Trophoblast cell (in vitro differentiated cells and primary cell): ENCODE measurements around the gene VAPB.

Source experiments
- DNase-seq, 2 donors: peaks; one replicate each; pipeline ENCODE4 v3.0.0-alpha.2; 2016
- H2AFZ ChIP-seq: 2 replicates; pipeline ENCODE4 v1.6.1; 2013; ENCODE audit warnings: low read length, moderate library complexity, mild to moderate bottlenecking; ENCODE audit not compliant: insufficient read depth, poor library complexity
- H2AK5ac ChIP-seq: 2 replicates; pipeline ENCODE4 v1.6.1; 2013; ENCODE audit warnings: mild to moderate bottlenecking, low read length
- H2BK120ac ChIP-seq: 2 replicates; pipeline ENCODE4 v1.6.1; 2013; ENCODE audit warnings: low read length, mild to moderate bottlenecking, moderate library complexity; ENCODE audit not compliant: insufficient read depth, poor library complexity
- H2BK12ac ChIP-seq: 2 replicates; pipeline ENCODE4 v1.6.1; 2013; ENCODE audit warnings: mild to moderate bottlenecking, low read length, moderate library complexity
- H2BK5ac ChIP-seq: 2 replicates; pipeline ENCODE4 v1.6.1; 2013; ENCODE audit warnings: low read length, low read depth, moderate library complexity, mild to moderate bottlenecking; ENCODE audit not compliant: poor library complexity
- H3K14ac ChIP-seq: 2 replicates; pipeline ENCODE4 v1.6.1; 2013; ENCODE audit warnings: mild to moderate bottlenecking, low read length
- H3K18ac ChIP-seq: 2 replicates; pipeline ENCODE4 v1.6.1; 2013; ENCODE audit warnings: mild to moderate bottlenecking, low read length
- H3K23ac ChIP-seq: 2 replicates; pipeline ENCODE4 v1.6.1; 2013; ENCODE audit warnings: low read length
- H3K27ac ChIP-seq: 2 replicates; pipeline ENCODE4 v1.5.1; 2013; ENCODE audit warnings: low read depth, mild to moderate bottlenecking, inconsistent platforms, low read length, moderate library complexity
- H3K27me3 ChIP-seq: 2 replicates; pipeline ENCODE4 v1.6.1; 2013; ENCODE audit warnings: inconsistent platforms, mild to moderate bottlenecking, low read length, moderate library complexity; ENCODE audit not compliant: insufficient read depth
- H3K36me3 ChIP-seq, 2 experiments: 1 replicate in 1 of 2; 2 replicates in 1 of 2; pipeline ENCODE4 v1.6.1; 2013; ENCODE audit warnings: low read length in 2 of 2, mild to moderate bottlenecking in 2 of 2, moderate library complexity in 1 of 2; ENCODE audit not compliant: insufficient read depth in 2 of 2, control insufficient read depth in 1 of 2
- H3K4ac ChIP-seq: 2 replicates; pipeline ENCODE4 v1.6.1; 2013; ENCODE audit warnings: low read depth, mild to moderate bottlenecking, low read length, moderate library complexity
- H3K4me1 ChIP-seq, 2 experiments: 1 replicate in 1 of 2; 2 replicates in 1 of 2; pipeline ENCODE4 v1.6.1; 2013; ENCODE audit warnings: low read length in 2 of 2, mild to moderate bottlenecking in 2 of 2, moderate library complexity in 1 of 2; ENCODE audit not compliant: insufficient read depth in 2 of 2, control insufficient read depth in 1 of 2
- H3K4me2 ChIP-seq: 2 replicates; pipeline ENCODE4 v1.6.1; 2013; ENCODE audit warnings: inconsistent platforms, mild to moderate bottlenecking, low read length, moderate library complexity
- H3K4me3 ChIP-seq: 2 replicates; pipeline ENCODE4 v1.5.1; 2013; ENCODE audit warnings: mild to moderate bottlenecking, low read depth, low read length, inconsistent platforms
- H3K79me1 ChIP-seq: one replicate; pipeline ENCODE4 v1.6.1; 2013; ENCODE audit warnings: low read length
- H3K79me2 ChIP-seq: 2 replicates; pipeline ENCODE4 v1.6.1; 2013; ENCODE audit warnings: low read length, mild to moderate bottlenecking; ENCODE audit not compliant: control insufficient read depth, insufficient read depth, poor library complexity
- H3K9ac ChIP-seq: 2 replicates; pipeline ENCODE4 v1.6.1; 2013; ENCODE audit warnings: mild to moderate bottlenecking, low read length
- H3K9me3 ChIP-seq: 2 replicates; pipeline ENCODE4 v1.6.1; 2013; ENCODE audit warnings: low read depth, mild to moderate bottlenecking, control low read depth, inconsistent platforms, low read length; ENCODE audit not compliant: insufficient read depth
- H4K12ac ChIP-seq: 2 replicates; pipeline ENCODE4 v1.6.1; 2013; ENCODE audit warnings: low read depth, mild to moderate bottlenecking, low read length, moderate library complexity
- H4K8ac ChIP-seq: 2 replicates; pipeline ENCODE4 v1.6.1; 2013; ENCODE audit warnings: low read depth, mild to moderate bottlenecking, low read length, moderate library complexity
- H4K91ac ChIP-seq: one replicate; pipeline ENCODE4 v1.6.1; 2013; ENCODE audit warnings: low read depth, mild to moderate bottlenecking, low read length, moderate library complexity
- WGBS: extraction: QIAGEN DNeasy Blood & Tissue Kit; methylation state at CpG from one replicate; pipeline ENCODE4 v1.1.7; 2013; ENCODE audit warnings: missing lambda C conversion rate; ENCODE audit not compliant: insufficient read length, insufficient coverage; ENCODE audit errors: extremely low coverage; 5-methylcytosine and 5-hydroxymethylcytosine counted together

Gene VAPB

GRCh38 chr20:58461104-58461503 lies 72.1 kb downstream of the VAPB start:
- no CpG with 5 or more reads among the region's 25 CpGs for WGBS
- Histone ChIP-seq H3K9me3 (no peaks in the 10 kb centered on the region), H2BK120ac (no peak overlapping the region), H2AFZ (no peak overlapping the region), H3K18ac (no peak overlapping the region), H2BK12ac (no peak overlapping the region), H3K4me3 (no peak overlapping the region), H3K14ac (no peak overlapping the region), H2BK5ac (no peak overlapping the region), H4K91ac (no peak overlapping the region), H3K36me3 (no peaks in the 10 kb centered on the region), H3K79me2 (no peaks in the 10 kb centered on the region), H3K27ac (no peak overlapping the region), H3K27me3 (no peaks in the 10 kb centered on the region), H3K4ac (no peak overlapping the region), H3K4me1 (peaks cover 10 to 18% of the 10 kb centered on the region in 2 experiments), H4K12ac (no peak overlapping the region), H3K4me2 (no peak overlapping the region), H3K9ac (no peak overlapping the region), H2AK5ac (no peak overlapping the region), H3K79me1 (peaks cover 3% of the 10 kb centered on the region), H3K23ac (no peak overlapping the region), H4K8ac (no peak overlapping the region)
- no peak for DNase-seq

GRCh38 chr20:58461899-58462298 lies 72.9 kb downstream of the VAPB start:
- no peak overlapping the region for H2BK120ac ChIP-seq

GRCh38 chr20:58463256-58463655 lies 74.2 kb downstream of the VAPB start:
- DNase-seq: no peak
- Histone ChIP-seq H3K4me1 (peaks cover 4 to 10% of the 10 kb centered on the region in 2 experiments), H2BK5ac (no peak overlapping the region), H3K36me3 (no peaks in the 10 kb centered on the region), H3K27me3 (no peaks in the 10 kb centered on the region), H3K4ac (no peak overlapping the region), H3K14ac (no peak overlapping the region), H4K8ac (no peak overlapping the region), H3K79me2 (no peaks in the 10 kb centered on the region), H3K79me1 (no peaks in the 10 kb centered on the region), H2AK5ac (no peak overlapping the region), H3K9me3 (no peaks in the 10 kb centered on the region), H2BK12ac (no peak overlapping the region), H3K23ac (no peak overlapping the region), H4K12ac (no peak overlapping the region), H2AFZ (no peak overlapping the region), H3K4me2 (no peak overlapping the region), H3K9ac (no peak overlapping the region), H3K4me3 (no peak overlapping the region), H3K27ac (no peak overlapping the region), H2BK120ac (no peak overlapping the region), H3K18ac (no peak overlapping the region), H4K91ac (no peak overlapping the region)
- WGBS: no CpG with 5 or more reads among the region's 10 CpGs

More at GRCh38 chr20:58461899-58462298, 72.9 kb downstream of the VAPB start:
- H3K4me1 ChIP-seq: peaks cover 8 to 16% of the 10 kb centered on the region in 2 experiments
- no peak overlapping the region for H3K23ac ChIP-seq
- no peak overlapping the region for H3K4me2 ChIP-seq
- no peak overlapping the region for H3K18ac ChIP-seq
- WGBS: no CpG with 5 or more reads among the region's 6 CpGs
- H3K79me2 ChIP-seq: no peaks in the 10 kb centered on the region
- H3K9me3 ChIP-seq: no peaks in the 10 kb centered on the region
- no peak overlapping the region for H3K9ac ChIP-seq
- H3K4ac ChIP-seq: no peak overlapping the region
- no peak overlapping the region for H4K8ac ChIP-seq
- no peak overlapping the region for H2AFZ ChIP-seq
- no peak for DNase-seq
- no peak overlapping the region for H2BK12ac ChIP-seq
- H2BK5ac ChIP-seq: no peak overlapping the region
- no peak overlapping the region for H3K27ac ChIP-seq
- H4K91ac ChIP-seq: no peak overlapping the region
- H4K12ac ChIP-seq: no peak overlapping the region
- no peak overlapping the region for H3K14ac ChIP-seq
- peaks cover 3% of the 10 kb centered on the region for H3K79me1 ChIP-seq
- H3K36me3 ChIP-seq: no peaks in the 10 kb centered on the region
- no peak overlapping the region for H3K4me3 ChIP-seq
- no peak overlapping the region for H2AK5ac ChIP-seq
- H3K27me3 ChIP-seq: no peaks in the 10 kb centered on the region

- Histone ChIP-seq H3K23ac (no peak overlapping the region), H3K14ac (no peak overlapping the region), H3K4me3 (no peak overlapping the region), H3K4me1 (peaks cover 0 to 3% of the 10 kb centered on the region in 2 experiments), H2AK5ac (no peak overlapping the region), H3K18ac (no peak overlapping the region), H3K79me2 (no peaks in the 10 kb centered on the region), H2AFZ (no peak overlapping the region), H2BK120ac (no peak overlapping the region), H4K12ac (no peak overlapping the region), H3K79me1 (no peaks in the 10 kb centered on the region), H4K8ac (no peak overlapping the region), H2BK12ac (no peak overlapping the region), H4K91ac (no peak overlapping the region), H3K4me2 (no peak overlapping the region), H2BK5ac (no peak overlapping the region), H3K27me3 (no peaks in the 10 kb centered on the region), H3K9me3 (no peaks in the 10 kb centered on the region), H3K4ac (no peak overlapping the region), H3K9ac (no peak overlapping the region), H3K27ac (no peak overlapping the region), H3K36me3 (no peaks in the 10 kb centered on the region)
- WGBS: no CpG with 5 or more reads among the region's 8 CpGs
- no peak for DNase-seq
These were observed 75.8 kb downstream of the VAPB start for GRCh38 chr20:58464838-58465237.
